ENCODE measurements around the gene TDRD7.

TDRD7 gene

GRCh38 chr9:97521576-97522333 lies 109.9 kb downstream of the TDRD7 start:
- DNase-seq (ENCODE audit: low read depth in 1 of 2, low spot score in 1 of 2): no peak
- H3K4me3 ChIP-seq (replicated peaks; ENCODE audit: insufficient read depth, low read length): no peak overlapping the region
- no peak overlapping the region for H3K27ac ChIP-seq (replicated peaks)
- peaks cover 3% of the 10 kb centered on the region for H3K27me3 ChIP-seq (ENCODE audit: insufficient read depth, poor library complexity, severe bottlenecking)
- TF ChIP-seq GABPA (IDR thresholded peaks at IDR 0.05; ENCODE audit: low read depth) (no peak), POLR2AphosphoS5 (IDR thresholded peaks at IDR 0.05; ENCODE audit: low read depth) (no peak), REST (IDR thresholded peaks at IDR 0.05; ENCODE audit: insufficient replicate concordance, low read depth) (no peak), SPI1 (IDR thresholded peaks at IDR 0.05; ENCODE audit: borderline replicate concordance, low read depth) (no peak), CTCF (IDR thresholded peaks at IDR 0.05; ENCODE audit: insufficient read depth, low read length) (no peak)

- no peak for TF ChIP-seq POLR2AphosphoS5 (IDR thresholded peaks at IDR 0.05; ENCODE audit: low read depth)
- Histone ChIP-seq H3K4me3 (replicated peaks; ENCODE audit: insufficient read depth, low read length) (no peak overlapping the region), H3K27ac (replicated peaks) (no peak overlapping the region), H3K27me3 (ENCODE audit: insufficient read depth, poor library complexity, severe bottlenecking) (no peaks in the 10 kb centered on the region)
- no peak for DNase-seq (ENCODE audit: low read depth in 1 of 2, low spot score in 1 of 2)
These were observed 112.5 kb downstream of the TDRD7 start for GRCh38 chr9:97524424-97524823.

GRCh38 chr9:97525451-97525850 lies 113.6 kb downstream of the TDRD7 start:
- TF ChIP-seq POLR2AphosphoS5 (IDR thresholded peaks at IDR 0.05; ENCODE audit: low read depth): no peak
- no peak for TF ChIP-seq GABPA (IDR thresholded peaks at IDR 0.05; ENCODE audit: low read depth)
- no peak for TF ChIP-seq SPI1 (IDR thresholded peaks at IDR 0.05; ENCODE audit: borderline replicate concordance, low read depth)
- TF ChIP-seq CTCF (IDR thresholded peaks at IDR 0.05; ENCODE audit: insufficient read depth, low read length): no peak
- no peak for TF ChIP-seq REST (IDR thresholded peaks at IDR 0.05; ENCODE audit: insufficient replicate concordance, low read depth)
- Histone ChIP-seq H3K27ac (replicated peaks) (no peak overlapping the region), H3K27me3 (ENCODE audit: insufficient read depth, poor library complexity, severe bottlenecking) (no peaks in the 10 kb centered on the region), H3K4me3 (replicated peaks; ENCODE audit: insufficient read depth, low read length) (no peak overlapping the region)
- no peak for DNase-seq (ENCODE audit: low read depth in 1 of 2, low spot score in 1 of 2)

- no peak overlapping the region for H3K27ac ChIP-seq (replicated peaks)
- TF ChIP-seq SPI1 (IDR thresholded peaks at IDR 0.05; ENCODE audit: borderline replicate concordance, low read depth): no peak
- TF ChIP-seq REST (IDR thresholded peaks at IDR 0.05; ENCODE audit: insufficient replicate concordance, low read depth): no peak
- TF ChIP-seq POLR2AphosphoS5 (IDR thresholded peaks at IDR 0.05; ENCODE audit: low read depth): no peak
- TF ChIP-seq CTCF (IDR thresholded peaks at IDR 0.05; ENCODE audit: insufficient read depth, low read length): no peak
- TF ChIP-seq GABPA (IDR thresholded peaks at IDR 0.05; ENCODE audit: low read depth): no peak
These were observed 115.1 kb downstream of the TDRD7 start for GRCh38 chr9:97526895-97527575.

More at GRCh38 chr9:97526895-97527575, 115.1 kb downstream of the TDRD7 start:
- no peak for DNase-seq (ENCODE audit: low read depth in 1 of 2, low spot score in 1 of 2)
- no peaks in the 10 kb centered on the region for H3K27me3 ChIP-seq (ENCODE audit: insufficient read depth, poor library complexity, severe bottlenecking)
- no peak overlapping the region for H3K4me3 ChIP-seq (replicated peaks; ENCODE audit: insufficient read depth, low read length)

Data from HL-60 (cell line).